ENCODE measurements around the gene EPHA3. TPM values are rescaled to one million over a fixed set of nuclear protein-coding genes. Genes with fewer than 3 reads are reported as not detected.

The EPHA3 gene
- total and polyA plus RNA-seq, 7 donors, result 0.12 to 2.4 (median 0.64) TPM

DNA sequence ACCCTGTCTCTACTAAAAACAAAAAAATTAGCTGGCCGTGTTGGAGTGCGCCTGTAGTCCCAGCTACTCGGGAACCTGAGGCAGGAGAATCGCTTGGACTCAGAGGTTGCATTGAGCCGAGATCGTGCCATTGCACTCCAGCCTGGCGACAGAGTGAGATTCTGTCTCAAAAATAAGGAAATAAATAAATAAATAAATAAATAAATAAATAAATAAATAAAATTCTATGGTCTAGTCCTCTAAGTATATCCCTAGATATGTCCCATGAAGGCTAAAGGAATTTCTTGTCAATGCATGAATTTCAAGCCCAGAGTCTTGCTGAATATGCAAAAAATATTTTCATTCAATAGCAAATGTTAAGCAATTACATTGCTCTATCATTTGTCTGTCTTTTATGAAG lies 149.0 kb downstream of the EPHA3 start:
- Histone ChIP-seq H3K27me3 (ENCODE audit: insufficient read depth in 3 of 3, low read length in 2 of 3) (peaks cover 0 to 3% (median 0%) of the 10 kb centered on the region in 3 donors), H3K4me1 (no peaks in the 10 kb centered on the region), H3K9me3 (no peaks in the 10 kb centered on the region), H3K27ac (no peak overlapping the region), H3K4me3 (no peak overlapping the region), H3K36me3 (ENCODE audit: insufficient read depth in 1 of 2, low read depth in 1 of 2) (no peaks in the 10 kb centered on the region)
- ATAC-seq (no peak), DNase-seq (no peak)
- intact Hi-C loops (cut with DNase I), result no loop called here
- 88 to 97% (median 89%) methylated on average over 7 of the region's 7 CpGs for WGBS, 3 donors
- TF ChIP-seq, protein P1, sequence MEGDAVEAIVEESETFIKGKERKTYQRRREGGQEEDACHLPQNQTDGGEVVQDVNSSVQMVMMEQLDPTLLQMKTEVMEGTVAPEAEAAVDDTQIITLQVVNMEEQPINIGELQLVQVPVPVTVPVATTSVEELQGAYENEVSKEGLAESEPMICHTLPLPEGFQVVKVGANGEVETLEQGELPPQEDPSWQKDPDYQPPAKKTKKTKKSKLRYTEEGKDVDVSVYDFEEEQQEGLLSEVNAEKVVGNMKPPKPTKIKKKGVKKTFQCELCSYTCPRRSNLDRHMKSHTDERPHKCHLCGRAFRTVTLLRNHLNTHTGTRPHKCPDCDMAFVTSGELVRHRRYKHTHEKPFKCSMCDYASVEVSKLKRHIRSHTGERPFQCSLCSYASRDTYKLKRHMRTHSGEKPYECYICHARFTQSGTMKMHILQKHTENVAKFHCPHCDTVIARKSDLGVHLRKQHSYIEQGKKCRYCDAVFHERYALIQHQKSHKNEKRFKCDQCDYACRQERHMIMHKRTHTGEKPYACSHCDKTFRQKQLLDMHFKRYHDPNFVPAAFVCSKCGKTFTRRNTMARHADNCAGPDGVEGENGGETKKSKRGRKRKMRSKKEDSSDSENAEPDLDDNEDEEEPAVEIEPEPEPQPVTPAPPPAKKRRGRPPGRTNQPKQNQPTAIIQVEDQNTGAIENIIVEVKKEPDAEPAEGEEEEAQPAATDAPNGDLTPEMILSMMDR (IDR thresholded peaks at IDR 0.05), result no peak

DNA sequence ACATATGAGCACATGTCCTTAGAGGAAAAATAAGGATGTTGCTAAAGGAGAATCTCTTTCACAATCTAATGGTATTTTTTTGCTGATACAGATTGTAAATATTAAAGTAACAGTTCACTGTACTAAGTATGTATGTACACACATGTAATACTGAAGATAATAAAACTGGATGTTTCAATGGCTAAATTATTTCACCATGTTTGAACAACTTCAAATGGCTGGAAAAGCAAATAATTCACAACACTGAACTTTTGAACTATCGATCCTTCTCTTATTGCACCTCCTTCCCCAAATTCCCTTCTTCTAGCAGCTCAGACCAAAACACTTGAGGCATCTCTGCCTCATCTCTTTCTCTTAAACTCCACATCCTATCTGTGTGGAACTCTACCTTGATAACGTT lies 149.5 kb downstream of the EPHA3 start:
- WGBS, 3 donors, result 89 to 92% (median 91%) methylated on average over 2 of the region's 2 CpGs
- no peak overlapping the region for H3K4me3 ChIP-seq
- no peaks in the 10 kb centered on the region for H3K36me3 ChIP-seq (ENCODE audit: insufficient read depth in 1 of 2, low read depth in 1 of 2)
- no peak for ATAC-seq
- intact Hi-C loops (cut with DNase I), result no loop called here
- H3K27me3 ChIP-seq (ENCODE audit: insufficient read depth in 3 of 3, low read length in 2 of 3), result peaks cover 0 to 3% (median 0%) of the 10 kb centered on the region in 3 donors
- TF ChIP-seq, protein P1 (IDR thresholded peaks at IDR 0.05), result no peak
- H3K9me3 ChIP-seq, result no peaks in the 10 kb centered on the region
- H3K27ac ChIP-seq, result no peak overlapping the region
- H3K4me1 ChIP-seq, result no peaks in the 10 kb centered on the region
- DNase-seq, result no peak

DNA sequence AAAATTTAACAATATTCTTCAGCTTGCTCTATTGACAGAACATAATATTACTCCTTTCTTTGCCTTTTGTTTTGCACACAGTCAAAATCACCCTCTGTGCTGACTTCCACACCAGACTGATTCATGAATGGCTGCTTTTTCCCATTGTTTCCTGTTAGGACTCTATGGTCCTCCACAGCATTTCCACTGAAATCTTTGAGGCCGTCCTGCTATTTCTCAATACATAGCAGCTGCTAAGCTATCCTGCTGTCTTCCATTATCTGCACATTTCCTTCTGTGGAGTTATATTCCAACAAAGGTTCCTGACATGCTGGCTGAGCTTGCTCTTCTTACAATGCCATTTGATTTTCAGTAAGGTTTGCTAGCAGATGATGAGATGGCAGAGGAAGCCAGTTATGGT lies 153.3 kb downstream of the EPHA3 start:
- Histone ChIP-seq H3K36me3 (ENCODE audit: insufficient read depth in 1 of 2, low read depth in 1 of 2) (no peaks in the 10 kb centered on the region), H3K4me3 (no peak overlapping the region), H3K27me3 (ENCODE audit: insufficient read depth in 3 of 3, low read length in 2 of 3) (peaks cover 0 to 3% (median 0%) of the 10 kb centered on the region in 3 donors), H3K27ac (no peak overlapping the region), H3K9me3 (no peaks in the 10 kb centered on the region), H3K4me1 (no peaks in the 10 kb centered on the region)
- DNase-seq, result no peak
- no peak for ATAC-seq
- 39 to 68% (median 51%) methylated on average over 1 of the region's 1 CpG for WGBS, 3 donors
- intact Hi-C loops (cut with DNase I), result no loop called here
- TF ChIP-seq, protein P1 (IDR thresholded peaks at IDR 0.05), result no peak

DNA sequence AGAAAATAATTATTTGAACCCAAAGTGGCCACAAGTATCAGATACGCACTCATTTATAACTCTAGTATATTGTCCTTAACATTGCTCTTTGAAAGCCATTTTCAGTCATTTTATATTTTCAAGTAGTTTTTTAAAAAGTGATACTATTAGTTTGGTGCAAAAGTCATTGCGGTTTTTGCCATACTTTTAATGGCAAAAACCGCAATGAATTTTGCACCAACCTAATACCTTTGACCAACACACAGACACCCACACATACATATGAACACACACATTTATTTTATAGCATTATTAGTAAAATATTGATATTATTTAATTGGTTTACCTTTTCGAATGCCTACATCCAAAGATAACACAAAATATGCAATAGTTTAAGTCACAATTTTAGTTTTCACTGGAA lies 154.3 kb downstream of the EPHA3 start:
- no peaks in the 10 kb centered on the region for H3K9me3 ChIP-seq
- H3K36me3 ChIP-seq (ENCODE audit: insufficient read depth in 1 of 2, low read depth in 1 of 2), result no peaks in the 10 kb centered on the region
- ATAC-seq (no peak), DNase-seq (no peak)
- no peak overlapping the region for H3K4me3 ChIP-seq
- intact Hi-C loops (cut with DNase I), result no loop called here
- H3K27me3 ChIP-seq (ENCODE audit: insufficient read depth in 3 of 3, low read length in 2 of 3), result peaks cover 0 to 3% (median 0%) of the 10 kb centered on the region in 3 donors
- H3K4me1 ChIP-seq, result no peaks in the 10 kb centered on the region
- WGBS, 3 donors, result 96 to 97% (median 96%) methylated on average over 4 of the region's 4 CpGs
- no peak overlapping the region for H3K27ac ChIP-seq
- TF ChIP-seq, protein P1 (IDR thresholded peaks at IDR 0.05), result no peak

DNA sequence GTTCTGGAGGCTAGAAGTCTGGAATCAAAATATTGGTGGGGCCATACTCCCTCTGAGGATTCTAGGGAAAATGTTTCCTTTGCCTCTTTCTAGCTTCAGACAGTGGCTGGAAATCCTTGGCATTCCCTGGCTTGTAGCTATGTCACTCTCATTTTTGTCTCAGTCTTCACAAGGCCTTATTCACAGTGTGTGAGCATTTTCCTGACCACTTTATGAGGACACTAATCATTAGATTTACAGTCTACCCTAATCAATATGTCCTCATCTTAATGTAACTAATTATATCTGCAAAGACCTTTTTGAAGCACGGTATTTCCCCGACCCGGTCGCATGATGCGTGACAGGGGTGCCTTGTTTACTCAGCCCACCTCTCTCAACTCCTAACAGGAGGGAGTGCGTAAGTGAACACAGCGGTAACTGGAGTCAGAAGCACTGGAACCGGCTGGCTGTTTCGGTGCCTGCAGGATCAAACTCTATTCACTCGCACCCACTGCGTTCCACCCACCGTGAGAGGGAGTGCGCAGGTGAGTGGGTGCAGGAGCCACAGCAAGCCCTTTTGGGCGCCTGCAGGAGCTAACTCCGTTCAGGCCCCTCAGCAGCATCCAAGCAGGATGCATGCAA lies 155.0 kb downstream of the EPHA3 start:
- ATAC-seq, result no peak
- Histone ChIP-seq H3K36me3 (ENCODE audit: insufficient read depth in 1 of 2, low read depth in 1 of 2) (no peaks in the 10 kb centered on the region), H3K9me3 (no peaks in the 10 kb centered on the region), H3K27me3 (ENCODE audit: insufficient read depth in 3 of 3, low read length in 2 of 3) (peaks cover 0 to 3% (median 0%) of the 10 kb centered on the region in 3 donors), H3K4me1 (no peaks in the 10 kb centered on the region), H3K27ac (no peak overlapping the region), H3K4me3 (no peak overlapping the region)
- TF ChIP-seq, protein P1 (IDR thresholded peaks at IDR 0.05), result no peak
- intact Hi-C loops (cut with DNase I), result no loop called here
- WGBS, 3 donors, result 82 to 85% (median 83%) methylated on average over 15 of the region's 15 CpGs
- DNase-seq, result no peak
